Heart left ventricle (tissue), 13 donors: ENCODE data around the gene DCAF17.

Source experiments
- POLR2A ChIP-seq, 2 donors: fragments of 450-650 bp; IDR thresholded peaks; one replicate each; pipeline ENCODE4 v1.6.1; 2017; ENCODE audit warnings: antibody characterized with exemption in 2 of 2, mild to moderate bottlenecking in 2 of 2, moderate library complexity in 2 of 2
- TF ChIP-seq, protein P1 (sequence below), 12 donors: fragments of 200-600 bp; sonication (generic) in 4 of 12; IDR thresholded peaks; one replicate each; pipeline versions ENCODE4 v1.5.0 to v1.8.0; 2018 to 2022; ENCODE audit warnings: antibody characterized with exemption in 12 of 12, mild to moderate bottlenecking in 5 of 12
- donor health status: ischemic (EF 13 %, LVEDD 7.1; RV severe dilation, severe dysfunction).
- donor health status: DM: no; HTN: yes; CAD: no.
- donor health status: DM: no; HTN: no; CAD: no.
- donor health status: ischemic (EF 25% LVEDD 6.9; RV normal size, moderate dysfunction).
- donor health status: ischemic (EF 25% LVEDD 5.7; RV mildly dilated, moderate dysfunction).
- donor health status: ischemic (EF 35%, LVEDD 5.7; RV mildly dilated, moderate dysfunction).
- donor health status: nonischemic (EF 11% LVEDD 7.7; RV severe dilation, severe dysfunction).
- donor health status: DM: yes; HTN: yes; CAD: no.
- donor health status: PGD.
- donor health status: ischemic (EF 29% LVEDD 5.4; RV normal size, mild dysfunction).
- donor health status: nonischemic (EF 23%, LVEDD 6.1; RV moderate dilation, normal function).

- TF ChIP-seq, protein P1, sequence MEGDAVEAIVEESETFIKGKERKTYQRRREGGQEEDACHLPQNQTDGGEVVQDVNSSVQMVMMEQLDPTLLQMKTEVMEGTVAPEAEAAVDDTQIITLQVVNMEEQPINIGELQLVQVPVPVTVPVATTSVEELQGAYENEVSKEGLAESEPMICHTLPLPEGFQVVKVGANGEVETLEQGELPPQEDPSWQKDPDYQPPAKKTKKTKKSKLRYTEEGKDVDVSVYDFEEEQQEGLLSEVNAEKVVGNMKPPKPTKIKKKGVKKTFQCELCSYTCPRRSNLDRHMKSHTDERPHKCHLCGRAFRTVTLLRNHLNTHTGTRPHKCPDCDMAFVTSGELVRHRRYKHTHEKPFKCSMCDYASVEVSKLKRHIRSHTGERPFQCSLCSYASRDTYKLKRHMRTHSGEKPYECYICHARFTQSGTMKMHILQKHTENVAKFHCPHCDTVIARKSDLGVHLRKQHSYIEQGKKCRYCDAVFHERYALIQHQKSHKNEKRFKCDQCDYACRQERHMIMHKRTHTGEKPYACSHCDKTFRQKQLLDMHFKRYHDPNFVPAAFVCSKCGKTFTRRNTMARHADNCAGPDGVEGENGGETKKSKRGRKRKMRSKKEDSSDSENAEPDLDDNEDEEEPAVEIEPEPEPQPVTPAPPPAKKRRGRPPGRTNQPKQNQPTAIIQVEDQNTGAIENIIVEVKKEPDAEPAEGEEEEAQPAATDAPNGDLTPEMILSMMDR (IDR thresholded peaks at IDR 0.05): no peak
- no peak for TF ChIP-seq POLR2A (IDR thresholded peaks at IDR 0.05)
Observed at GRCh38 chr2:171410101-171410500, 23.9 kb upstream of the DCAF17 start.
